GM10248 (cell line): ENCODE data around the gene VAV2.

Experiments used
- CTCF ChIA-PET: fragments of 300-600 bp; sonication (Branson Sonifier 250); formaldehyde crosslinking; extraction: SDS; loops from one replicate; lab custom pipeline; 2021; ENCODE audit warnings: antibody characterized with exemption; lab: Yijun Ruan, JAX
- POLR2A ChIA-PET: fragments of 350-650 bp; sonication (Branson Sonifier 250); formaldehyde crosslinking; extraction: SDS; loops from one replicate; lab custom pipeline; 2020; ENCODE audit warnings: antibody characterized with exemption; lab: Yijun Ruan, JAX
- DNase-seq: peaks from one replicate; pipeline ENCODE4 v3.0.0; 2012; ENCODE audit errors: extremely low spot score
- TF ChIP-seq, protein P1 (sequence below): IDR thresholded peaks from 2 replicates; pipeline ENCODE4 v1.5.1; 2012; ENCODE audit warnings: mild to moderate bottlenecking, low read depth; ENCODE audit errors: extremely low read depth, missing control alignments, control extremely low read depth

VAV2 gene

DNA sequence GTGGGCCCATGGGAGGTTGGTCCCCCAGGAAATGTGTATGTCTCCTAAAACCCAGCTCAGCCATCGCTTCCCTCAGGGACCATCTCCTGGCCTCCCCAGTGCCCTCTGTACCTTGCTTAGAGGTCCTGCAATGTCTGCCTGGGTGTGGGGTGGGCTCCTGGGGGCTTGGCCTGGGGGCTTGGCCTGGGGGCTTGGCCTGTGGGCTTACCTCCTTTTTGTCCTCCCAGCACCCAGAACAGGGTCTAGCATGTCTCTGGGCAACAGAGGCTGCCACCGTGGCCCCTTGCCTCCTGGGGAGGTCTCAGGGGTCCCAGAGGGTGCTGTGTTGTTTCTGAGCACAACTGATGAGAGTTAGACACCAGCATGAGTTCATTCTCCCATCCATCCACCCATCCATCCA, 10.7 kb upstream of the VAV2 start:
- TF ChIP-seq, protein P1, sequence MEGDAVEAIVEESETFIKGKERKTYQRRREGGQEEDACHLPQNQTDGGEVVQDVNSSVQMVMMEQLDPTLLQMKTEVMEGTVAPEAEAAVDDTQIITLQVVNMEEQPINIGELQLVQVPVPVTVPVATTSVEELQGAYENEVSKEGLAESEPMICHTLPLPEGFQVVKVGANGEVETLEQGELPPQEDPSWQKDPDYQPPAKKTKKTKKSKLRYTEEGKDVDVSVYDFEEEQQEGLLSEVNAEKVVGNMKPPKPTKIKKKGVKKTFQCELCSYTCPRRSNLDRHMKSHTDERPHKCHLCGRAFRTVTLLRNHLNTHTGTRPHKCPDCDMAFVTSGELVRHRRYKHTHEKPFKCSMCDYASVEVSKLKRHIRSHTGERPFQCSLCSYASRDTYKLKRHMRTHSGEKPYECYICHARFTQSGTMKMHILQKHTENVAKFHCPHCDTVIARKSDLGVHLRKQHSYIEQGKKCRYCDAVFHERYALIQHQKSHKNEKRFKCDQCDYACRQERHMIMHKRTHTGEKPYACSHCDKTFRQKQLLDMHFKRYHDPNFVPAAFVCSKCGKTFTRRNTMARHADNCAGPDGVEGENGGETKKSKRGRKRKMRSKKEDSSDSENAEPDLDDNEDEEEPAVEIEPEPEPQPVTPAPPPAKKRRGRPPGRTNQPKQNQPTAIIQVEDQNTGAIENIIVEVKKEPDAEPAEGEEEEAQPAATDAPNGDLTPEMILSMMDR, result no peak
- POLR2A ChIA-PET, result no interaction called here
- CTCF ChIA-PET, result no interaction called here
- DNase-seq, result no peak

DNA sequence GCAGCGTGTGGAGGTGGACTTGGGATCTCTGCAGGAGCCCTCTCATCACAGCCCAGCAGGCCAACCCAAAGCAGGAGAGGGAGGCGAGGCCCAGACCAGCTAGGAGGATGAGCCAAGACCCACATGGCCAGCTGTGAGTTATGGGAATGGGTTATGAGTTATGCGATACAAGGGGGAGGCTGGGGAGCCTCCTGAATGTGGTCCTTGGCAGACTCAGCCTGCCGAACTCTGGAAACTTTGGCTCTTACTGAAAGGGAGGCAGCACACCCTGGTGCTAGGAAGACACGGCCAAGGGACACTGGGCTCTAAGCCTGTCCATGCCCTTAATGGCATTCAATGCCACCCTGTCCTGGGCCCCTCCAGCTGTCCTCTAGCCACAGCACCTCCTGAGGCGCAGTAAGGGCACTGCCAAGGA, 7.7 kb upstream of the VAV2 start:
- POLR2A ChIA-PET, result no interaction called here
- no peak for DNase-seq

DNA sequence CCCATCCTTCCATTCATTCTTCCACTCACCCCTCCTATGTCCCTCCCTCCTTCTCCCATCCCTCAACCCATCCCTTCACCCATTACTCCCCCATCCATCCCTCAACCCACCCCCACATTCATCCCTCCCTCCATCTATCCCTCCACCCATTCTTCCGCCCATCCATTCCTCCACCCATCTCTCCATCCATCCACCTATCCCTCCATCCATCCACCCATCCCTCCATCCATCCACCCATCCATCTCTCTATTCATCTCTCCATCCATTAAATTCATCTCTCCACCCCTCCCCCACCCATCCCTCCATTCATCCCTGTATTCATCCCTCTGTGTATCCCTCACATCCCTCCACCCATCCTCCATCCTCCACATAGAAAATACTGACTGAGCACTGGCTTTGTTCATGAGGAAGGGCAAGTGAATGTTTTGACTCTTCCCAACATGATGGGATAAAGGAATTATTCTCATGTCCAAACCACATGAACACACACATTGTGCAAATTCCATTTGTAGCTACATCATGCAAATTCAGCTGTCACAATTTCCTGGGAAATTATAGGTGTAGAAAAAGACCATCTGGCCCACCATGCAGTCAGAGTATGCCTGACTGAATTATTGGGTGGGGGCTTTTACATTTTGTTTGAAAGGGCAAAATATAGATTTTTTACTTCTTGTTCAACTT, 6.9 kb upstream of the VAV2 start:
- DNase-seq, result no peak
- ChIA-PET CTCF (interaction anchor here (1.0 kb wide), 1 partner anchor 217 kb away, joined by 6 read pairs; no protein-coding TSS in a partner anchor), POLR2A (no interaction called here)
- TF ChIP-seq, protein P1, result no peak

More for the DNA sequence above, 7.7 kb upstream of the VAV2 start:
- CTCF ChIA-PET, result interaction anchor here (1.0 kb wide), 1 partner anchor 218 kb away, joined by 6 read pairs; no protein-coding TSS in a partner anchor
- TF ChIP-seq, protein P1, result no peak

DNA sequence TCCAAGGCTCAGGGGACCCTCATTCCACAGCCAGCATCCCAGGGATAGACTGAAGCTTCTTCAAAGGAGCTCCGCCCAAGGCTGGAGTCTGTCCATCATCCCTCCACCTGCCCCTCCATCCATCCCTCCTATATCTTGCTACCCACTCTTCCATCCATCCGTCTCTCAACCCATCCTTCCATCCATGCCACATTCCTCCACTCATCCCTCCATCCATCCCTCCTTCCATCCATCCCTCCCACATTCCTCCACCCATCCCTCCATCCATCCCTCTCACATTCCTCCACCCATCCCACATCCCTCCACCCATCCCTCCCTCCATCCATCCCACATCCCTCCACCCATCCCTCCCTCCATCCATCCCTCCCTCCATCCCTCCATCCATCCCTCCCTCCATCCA, 5.5 kb upstream of the VAV2 start:
- ChIA-PET POLR2A (no interaction called here), CTCF (interaction anchor here (1.1 to 1.3 kb wide), 2 partner anchors 217 to 255 kb away, joined by 3 to 7 read pairs; no protein-coding TSS in a partner anchor)
- DNase-seq, result no peak
- TF ChIP-seq, protein P1, result no peak

DNA sequence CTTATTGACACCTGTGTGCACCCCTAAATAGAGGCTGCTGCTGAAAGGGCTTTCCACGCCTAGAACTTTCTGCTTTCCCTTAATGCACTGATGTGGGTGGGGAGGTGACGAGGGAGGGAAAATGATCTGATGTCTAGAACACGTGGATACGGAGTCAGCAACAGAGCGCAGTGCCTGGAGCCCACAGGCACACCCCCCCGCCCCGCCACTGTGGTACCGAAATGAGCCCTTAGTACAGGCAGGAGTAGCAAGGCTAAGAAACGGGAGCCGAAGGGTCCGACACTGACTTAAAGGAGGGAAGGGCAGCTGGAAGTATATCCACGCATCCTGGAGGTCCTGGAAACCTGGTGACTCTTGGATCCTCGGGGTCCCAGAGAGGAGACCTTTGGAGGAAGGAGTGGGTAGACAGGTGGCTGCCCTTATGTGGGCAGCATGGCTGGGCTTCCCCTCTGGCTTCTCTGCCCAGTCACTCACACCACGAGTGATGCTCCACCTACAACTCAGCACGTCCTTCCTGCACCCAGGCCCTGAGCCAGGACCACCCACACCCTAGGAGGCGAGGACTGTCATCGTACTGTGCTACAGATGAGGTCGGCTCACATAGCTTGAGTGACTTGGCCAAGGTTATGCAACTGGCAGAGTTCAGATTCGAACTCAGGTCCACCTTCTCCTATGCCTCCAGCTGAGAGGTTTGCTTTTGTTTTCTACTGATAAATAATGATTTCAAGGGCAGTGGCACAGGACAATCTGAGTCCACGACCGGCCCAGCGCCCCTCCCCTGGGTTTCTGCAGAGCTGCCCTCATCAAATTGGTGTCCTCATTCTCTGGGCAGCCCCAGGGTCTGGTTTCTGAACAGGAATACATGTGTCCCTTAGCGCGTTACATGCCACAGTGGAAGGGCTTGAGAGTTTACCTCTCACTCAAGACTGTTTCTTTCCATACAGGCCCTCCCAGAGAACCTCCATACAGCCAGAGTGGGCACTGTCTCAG, 4.7 kb upstream of the VAV2 start:
- no peak for DNase-seq
- ChIA-PET POLR2A (no interaction called here), CTCF (interaction anchor here (1.1 to 4.6 kb wide), 7 partner anchors 9 to 254 kb away, joined by 3 to 38 read pairs (median 7); no protein-coding TSS in a partner anchor)
- TF ChIP-seq, protein P1, result no peak

DNA sequence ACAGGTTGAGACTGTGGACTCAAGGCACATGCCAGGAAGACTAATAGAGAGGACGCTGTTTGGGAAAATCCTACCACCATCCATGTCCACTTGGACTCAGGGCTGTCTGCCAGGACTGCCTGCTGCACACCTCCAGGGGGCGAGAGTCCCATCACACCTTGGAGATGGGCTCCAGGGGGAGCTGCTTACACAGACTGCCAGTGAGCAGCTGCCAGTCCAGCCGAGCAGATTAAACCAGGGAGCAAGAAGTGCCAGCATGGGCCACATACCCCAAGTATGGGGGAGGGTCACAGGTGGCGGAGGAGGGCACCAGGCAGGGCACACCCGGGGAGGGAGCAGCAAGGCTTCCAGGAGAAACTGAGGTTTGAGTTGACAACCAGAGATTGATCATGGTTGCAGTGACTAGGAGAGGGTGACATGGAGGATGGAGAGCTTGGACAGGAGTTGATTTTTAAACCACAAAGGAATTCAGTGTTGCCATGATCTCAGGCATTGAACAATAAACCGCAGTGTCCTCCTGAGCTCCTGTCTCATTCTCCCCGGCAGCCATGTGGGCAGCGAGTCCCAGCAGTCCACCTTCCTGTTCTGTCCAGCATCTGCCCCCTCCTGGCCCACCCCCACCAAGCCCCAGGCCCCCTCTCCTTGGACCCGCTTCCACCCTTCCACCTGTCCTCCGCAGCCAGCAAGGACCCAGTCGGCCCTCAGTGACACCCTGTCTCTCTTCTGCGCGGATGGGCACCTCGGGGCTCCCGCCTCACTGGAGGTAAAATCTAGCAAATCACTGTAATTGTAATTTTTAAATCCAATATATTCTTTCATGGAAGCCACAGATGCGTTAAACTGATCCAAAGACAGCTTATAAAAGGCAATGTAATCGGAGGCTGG, 3.1 kb upstream of the VAV2 start:
- DNase-seq, result no peak
- TF ChIP-seq, protein P1, result peak; percentile 45
- ChIA-PET CTCF (interaction anchor here (0.6 to 4.6 kb wide), 33 partner anchors 11 to 509 kb away, joined by 3 to 186 read pairs (median 6); partner anchors contain the start of genes BRD3OS and SARDH), POLR2A (no interaction called here)
